Spleen (tissue), 11 donors: ENCODE measurements around the gene CHRDL2. TPM values are rescaled to one million over a fixed set of nuclear protein-coding genes. Genes with fewer than 3 reads are reported as not detected.

Experiments used
- DNase-seq: peaks from one replicate; pipeline ENCODE4 v3.0.0-alpha.2; 2020
- H3K27ac ChIP-seq, 8 donors: fragments of 200-600 bp; sonication (generic) in 7 of 8; 1 replicate in 4 of 8; 2 replicates in 4 of 8; pipeline versions ENCODE4 v1.5.0 to v1.8.0; 2016 to 2021; ENCODE audit warnings: inconsistent platforms in 4 of 8, mild to moderate bottlenecking in 4 of 8, moderate library complexity in 1 of 8
- H3K27me3 ChIP-seq, 7 donors: fragments of 200-600 bp; sonication (generic) in 6 of 7; replicated peaks in 1 of 7; 1 replicate in 4 of 7; 2 replicates in 3 of 7; pipeline versions ENCODE4 v1.5.0 to v1.8.0; 2016 to 2021; ENCODE audit warnings: inconsistent platforms in 3 of 7, mild to moderate bottlenecking in 1 of 7
- H3K36me3 ChIP-seq, 6 donors: fragments of 200-600 bp; sonication (generic) in 5 of 6; 1 replicate in 4 of 6; 2 replicates in 2 of 6; pipeline versions ENCODE4 v1.5.0 to v1.8.0; 2016 to 2021; ENCODE audit warnings: inconsistent platforms in 2 of 6
- H3K4me1 ChIP-seq, 6 donors: fragments of 200-600 bp; sonication (generic) in 5 of 6; 1 replicate in 3 of 6; 2 replicates in 3 of 6; pipeline versions ENCODE4 v1.5.0 to v1.8.0; 2016 to 2021; ENCODE audit warnings: inconsistent platforms in 3 of 6
- H3K4me3 ChIP-seq, 8 donors: fragments of 200-600 bp; sonication (generic) in 7 of 8; 1 replicate in 4 of 8; 2 replicates in 4 of 8; pipeline versions ENCODE4 v1.5.0 to v1.8.0; 2016 to 2021; ENCODE audit warnings: inconsistent platforms in 4 of 8, mild to moderate bottlenecking in 4 of 8, moderate library complexity in 2 of 8
- H3K9me3 ChIP-seq, 8 donors: fragments of 200-600 bp; sonication (generic) in 7 of 8; 1 replicate in 4 of 8; 2 replicates in 4 of 8; pipeline versions ENCODE4 v1.5.0 to v1.8.0; 2016 to 2021; ENCODE audit warnings: inconsistent platforms in 4 of 8
- POLR2A ChIP-seq, 3 donors: fragments of 450-650 bp; IDR thresholded peaks; one replicate each; pipeline ENCODE4 v1.5.1; 2017; ENCODE audit warnings: antibody characterized with exemption in 3 of 3, mild to moderate bottlenecking in 1 of 3
- POLR2AphosphoS5 ChIP-seq, 3 donors: sonication (generic); formaldehyde crosslinking; IDR thresholded peaks; one replicate each; pipeline ENCODE4 v1.5.1; 2017; ENCODE audit warnings: antibody characterized with exemption in 3 of 3
- WGBS, 5 donors: extraction: QIAGEN DNeasy Blood & Tissue Kit in 3 of 5; methylation state at CpG; one replicate each; pipeline versions ENCODE4 v1.1.5 to v1.1.7; 2013 to 2018; 5-methylcytosine and 5-hydroxymethylcytosine counted together
- intact Hi-C: fragments of 100-400 bp; cut with DNase I; formaldehyde crosslinking; loops from one replicate; pipeline ENCODE4 v1.15.0; 2023; ENCODE audit warnings: low total_unique reads
- polyA plus RNA-seq, 3 donors: library from polyadenylated mRNA; stranded (reverse); fragments of 200-250 nt; gene quantifications; one replicate each; pipeline ENCODE4 v1.2.1, GENCODE V29; 2013
- total RNA-seq, 7 donors: library from RNA; depleted of rRNA in 3 of 7; stranded (reverse); fragments of >200 nt in 3 of 7; fragmentation: NEBNext Ultra II Directional in 4 of 7; extraction: Animal tissue kit (Norgen Biotek cat#: 25700) in 4 of 7; gene quantifications; one replicate each; pipeline versions ENCODE4 v1.1.0 to v1.2.1, GENCODE V29; 2016 to 2021
- TF ChIP-seq, protein P1 (sequence below), 11 experiments: fragments of 200-600 bp in 7 of 11; fragments of 450-650 bp in 4 of 11; sonication (generic) in 4 of 11; IDR thresholded peaks in 8 of 11; conservative IDR thresholded peaks in 3 of 11; 1 replicate in 7 of 11; 2 replicates in 4 of 11; pipeline versions ENCODE4 v1.4.0 to v1.8.0; 2016 to 2021; ENCODE audit warnings: antibody characterized with exemption in 11 of 11, inconsistent platforms in 4 of 11, mild to moderate bottlenecking in 1 of 11
- donor health status: healthy with polysubstance abuse.
- donor health status: DM: no; HTN: no; CAD: no; lungs with moderate emphysema.
- donor health status: DM: no; HTN: no; CAD: no.
- donor health status: Bipolar disorder and iron deficiency.
- donor health status: healthy.
- donor health status: DM: no; HTN: no; CAD: no.
- donor health status: DM: yes; HTN: yes; CAD: no.

The CHRDL2 gene
- total and polyA plus RNA-seq, 10 donors: 0.24 to 2.2 (median 1.5) TPM; not detected in 5

DNA sequence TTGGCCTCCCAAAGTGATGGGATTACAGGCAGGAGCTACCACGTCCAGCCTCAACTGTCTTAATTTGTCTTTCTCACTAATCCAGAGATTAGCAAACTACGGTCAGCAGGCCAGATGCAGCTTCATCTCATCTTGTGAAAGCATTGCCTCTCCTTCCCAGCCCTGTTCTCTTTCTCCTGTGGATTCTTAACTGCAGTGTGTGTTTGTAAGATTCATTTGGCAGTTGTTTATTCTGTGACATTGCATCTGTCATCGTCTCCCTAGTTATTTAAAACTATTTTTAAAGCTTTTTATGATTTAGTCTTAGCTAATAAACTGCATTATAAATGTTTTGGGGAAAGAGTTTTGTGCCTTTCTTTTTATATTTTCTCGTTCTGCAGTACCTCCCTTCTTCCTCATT, 46.7 kb upstream of the CHRDL2 start:
- no peak overlapping the region for H3K27ac ChIP-seq
- H3K4me1 ChIP-seq: peaks cover 0 to 85% (median 26%) of the 10 kb centered on the region in 6 donors
- peaks cover 0 to 4% (median 0%) of the 10 kb centered on the region in 6 donors for H3K36me3 ChIP-seq
- no peaks in the 10 kb centered on the region for H3K27me3 ChIP-seq
- no peaks in the 10 kb centered on the region for H3K9me3 ChIP-seq
- no peak for DNase-seq
- 86 to 93% (median 90%) methylated on average over 4 of the region's 4 CpGs for WGBS, 5 donors
- H3K4me3 ChIP-seq: no peak overlapping the region
- intact Hi-C loops: no loop called here
- TF ChIP-seq POLR2AphosphoS5 (IDR thresholded peaks at IDR 0.05) (no peak), POLR2A (IDR thresholded peaks at IDR 0.05) (no peak)
- TF ChIP-seq, protein P1, sequence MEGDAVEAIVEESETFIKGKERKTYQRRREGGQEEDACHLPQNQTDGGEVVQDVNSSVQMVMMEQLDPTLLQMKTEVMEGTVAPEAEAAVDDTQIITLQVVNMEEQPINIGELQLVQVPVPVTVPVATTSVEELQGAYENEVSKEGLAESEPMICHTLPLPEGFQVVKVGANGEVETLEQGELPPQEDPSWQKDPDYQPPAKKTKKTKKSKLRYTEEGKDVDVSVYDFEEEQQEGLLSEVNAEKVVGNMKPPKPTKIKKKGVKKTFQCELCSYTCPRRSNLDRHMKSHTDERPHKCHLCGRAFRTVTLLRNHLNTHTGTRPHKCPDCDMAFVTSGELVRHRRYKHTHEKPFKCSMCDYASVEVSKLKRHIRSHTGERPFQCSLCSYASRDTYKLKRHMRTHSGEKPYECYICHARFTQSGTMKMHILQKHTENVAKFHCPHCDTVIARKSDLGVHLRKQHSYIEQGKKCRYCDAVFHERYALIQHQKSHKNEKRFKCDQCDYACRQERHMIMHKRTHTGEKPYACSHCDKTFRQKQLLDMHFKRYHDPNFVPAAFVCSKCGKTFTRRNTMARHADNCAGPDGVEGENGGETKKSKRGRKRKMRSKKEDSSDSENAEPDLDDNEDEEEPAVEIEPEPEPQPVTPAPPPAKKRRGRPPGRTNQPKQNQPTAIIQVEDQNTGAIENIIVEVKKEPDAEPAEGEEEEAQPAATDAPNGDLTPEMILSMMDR (IDR thresholded peaks at IDR 0.05 in 8 of 11, conservative IDR thresholded peaks at IDR 0.05 in 3 of 11): no peak

GRCh38 chr11:74777038-74777437, 45.8 kb upstream of the CHRDL2 start:
- H3K27me3 ChIP-seq: no peaks in the 10 kb centered on the region
- intact Hi-C loops: no loop called here
- peaks cover 0 to 4% (median 0%) of the 10 kb centered on the region in 6 donors for H3K36me3 ChIP-seq
- H3K4me3 ChIP-seq: no peak overlapping the region
- H3K4me1 ChIP-seq: peaks cover 0 to 78% (median 17%) of the 10 kb centered on the region in 6 donors
- no peak for DNase-seq
- no peaks in the 10 kb centered on the region for H3K9me3 ChIP-seq
- TF ChIP-seq POLR2AphosphoS5 (IDR thresholded peaks at IDR 0.05): no peak
- TF ChIP-seq, protein P1 (IDR thresholded peaks at IDR 0.05 in 8 of 11, conservative IDR thresholded peaks at IDR 0.05 in 3 of 11): no peak
- TF ChIP-seq POLR2A (IDR thresholded peaks at IDR 0.05): no peak
- H3K27ac ChIP-seq: no peak overlapping the region

DNA sequence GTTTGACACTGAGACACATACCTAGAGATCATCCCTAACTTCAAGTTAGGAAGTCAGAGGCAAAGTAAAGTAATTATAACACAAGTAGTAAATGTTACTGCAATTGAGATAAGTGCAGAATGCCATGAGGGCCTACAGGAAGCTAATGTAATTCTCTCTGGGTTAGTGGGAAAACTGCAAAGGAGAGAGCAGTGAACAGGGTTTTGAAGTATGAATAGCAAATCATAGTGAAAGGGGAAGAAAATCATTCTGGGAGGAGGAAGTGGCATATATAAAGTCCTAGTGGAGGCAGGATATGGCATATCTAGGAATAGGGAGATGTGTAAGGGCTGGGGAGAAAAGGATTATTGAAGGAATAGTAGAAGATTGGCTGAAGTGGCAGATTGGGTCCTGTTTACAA, 45.3 kb upstream of the CHRDL2 start:
- Histone ChIP-seq H3K27me3 (no peaks in the 10 kb centered on the region), H3K9me3 (no peaks in the 10 kb centered on the region), H3K27ac (no peak overlapping the region), H3K4me1 (peaks cover 0 to 75% (median 13%) of the 10 kb centered on the region in 6 donors), H3K36me3 (peaks cover 0 to 4% (median 0%) of the 10 kb centered on the region in 6 donors), H3K4me3 (no peak overlapping the region)
- no peak for DNase-seq
- TF ChIP-seq, protein P1 (IDR thresholded peaks at IDR 0.05 in 8 of 11, conservative IDR thresholded peaks at IDR 0.05 in 3 of 11): no peak
- TF ChIP-seq POLR2A (IDR thresholded peaks at IDR 0.05) (no peak), POLR2AphosphoS5 (IDR thresholded peaks at IDR 0.05) (no peak)
- intact Hi-C loops: no loop called here

DNA sequence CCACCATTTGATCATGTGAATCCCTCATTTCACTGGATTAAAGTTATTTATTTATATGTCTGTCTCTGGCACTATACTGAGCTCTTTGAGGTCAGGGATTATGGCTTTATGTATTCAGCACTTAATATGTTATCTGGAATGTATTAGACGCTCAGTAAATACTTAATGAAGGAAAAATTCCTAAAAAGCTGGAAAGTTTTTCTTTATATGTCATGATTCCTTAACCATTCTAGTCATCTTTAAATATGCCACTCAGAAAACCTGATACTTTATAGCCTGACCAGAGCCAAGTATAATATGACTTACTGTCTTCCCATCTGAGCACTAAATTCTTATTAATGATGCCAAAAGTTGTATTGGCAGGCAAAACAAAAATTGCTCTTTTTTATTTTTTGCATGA, 44.5 kb upstream of the CHRDL2 start:
- Histone ChIP-seq H3K27ac (no peak overlapping the region), H3K4me3 (no peak overlapping the region), H3K9me3 (no peaks in the 10 kb centered on the region), H3K4me1 (peaks cover 0 to 77% (median 9%) of the 10 kb centered on the region in 6 donors), H3K27me3 (no peaks in the 10 kb centered on the region), H3K36me3 (peaks cover 0 to 4% (median 0%) of the 10 kb centered on the region in 6 donors)
- TF ChIP-seq POLR2AphosphoS5 (IDR thresholded peaks at IDR 0.05): no peak
- no peak for DNase-seq
- intact Hi-C loops: no loop called here
- WGBS, 5 donors: 85 to 92% (median 89%) methylated on average over 1 of the region's 1 CpG

DNA sequence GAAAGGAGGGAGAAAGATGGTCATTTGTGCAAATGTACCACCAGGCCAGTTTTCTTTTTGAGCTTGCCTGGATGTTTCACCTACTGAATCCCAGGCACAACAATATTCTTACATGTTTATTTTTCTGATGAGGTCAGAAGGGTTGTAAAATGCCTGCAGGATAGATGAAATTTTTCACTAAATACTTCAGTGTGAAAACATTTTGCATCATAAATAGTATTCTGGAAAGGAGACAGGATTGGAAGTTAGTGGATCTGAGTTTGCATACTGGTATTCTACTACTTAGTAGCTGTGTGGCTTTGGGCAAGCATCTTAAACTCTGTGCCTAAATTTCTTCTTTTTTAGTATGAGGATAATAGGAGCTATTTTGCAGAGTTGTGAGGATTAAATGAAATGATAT, 42.2 kb upstream of the CHRDL2 start:
- intact Hi-C loops: no loop called here
- no peaks in the 10 kb centered on the region for H3K9me3 ChIP-seq

More for the DNA sequence above, 42.2 kb upstream of the CHRDL2 start:
- no peak for DNase-seq
- Histone ChIP-seq H3K4me3 (no peak overlapping the region), H3K4me1 (peaks cover 4 to 78% (median 25%) of the 10 kb centered on the region in 6 donors), H3K27ac (no peak overlapping the region), H3K27me3 (no peaks in the 10 kb centered on the region), H3K36me3 (peaks cover 0 to 4% (median 0%) of the 10 kb centered on the region in 6 donors)
- TF ChIP-seq, protein P1 (IDR thresholded peaks at IDR 0.05 in 8 of 11, conservative IDR thresholded peaks at IDR 0.05 in 3 of 11): no peak
- no peak for TF ChIP-seq POLR2AphosphoS5 (IDR thresholded peaks at IDR 0.05)
- no peak for TF ChIP-seq POLR2A (IDR thresholded peaks at IDR 0.05)
